ENCODE data around the gene SPTBN2.

DNA sequence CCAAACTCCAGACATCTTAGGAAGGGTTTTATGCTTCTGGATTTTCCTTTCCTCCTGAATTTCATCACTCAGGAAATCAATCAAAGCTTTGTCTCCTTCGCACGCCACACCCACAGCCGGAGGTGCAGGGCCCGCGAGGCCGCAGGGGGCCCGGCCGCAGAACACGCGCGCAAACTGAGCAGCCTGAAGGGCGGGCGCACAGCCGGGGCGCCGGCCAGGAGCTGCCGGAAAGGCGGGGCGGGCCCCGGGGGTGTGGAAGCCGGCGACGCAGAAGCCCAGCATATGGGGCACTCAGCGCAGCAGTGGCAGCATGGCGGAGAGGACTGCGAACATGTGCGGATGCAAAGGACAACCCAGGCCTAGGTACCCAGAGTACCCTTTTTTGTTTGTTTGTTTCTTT lies 33.1 kb upstream of the SPTBN2 start:
- TF ChIP-seq EZH2 (IDR thresholded peaks at IDR 0.05; ENCODE audit: low read depth): no peak
- TF ChIP-seq, protein P1, sequence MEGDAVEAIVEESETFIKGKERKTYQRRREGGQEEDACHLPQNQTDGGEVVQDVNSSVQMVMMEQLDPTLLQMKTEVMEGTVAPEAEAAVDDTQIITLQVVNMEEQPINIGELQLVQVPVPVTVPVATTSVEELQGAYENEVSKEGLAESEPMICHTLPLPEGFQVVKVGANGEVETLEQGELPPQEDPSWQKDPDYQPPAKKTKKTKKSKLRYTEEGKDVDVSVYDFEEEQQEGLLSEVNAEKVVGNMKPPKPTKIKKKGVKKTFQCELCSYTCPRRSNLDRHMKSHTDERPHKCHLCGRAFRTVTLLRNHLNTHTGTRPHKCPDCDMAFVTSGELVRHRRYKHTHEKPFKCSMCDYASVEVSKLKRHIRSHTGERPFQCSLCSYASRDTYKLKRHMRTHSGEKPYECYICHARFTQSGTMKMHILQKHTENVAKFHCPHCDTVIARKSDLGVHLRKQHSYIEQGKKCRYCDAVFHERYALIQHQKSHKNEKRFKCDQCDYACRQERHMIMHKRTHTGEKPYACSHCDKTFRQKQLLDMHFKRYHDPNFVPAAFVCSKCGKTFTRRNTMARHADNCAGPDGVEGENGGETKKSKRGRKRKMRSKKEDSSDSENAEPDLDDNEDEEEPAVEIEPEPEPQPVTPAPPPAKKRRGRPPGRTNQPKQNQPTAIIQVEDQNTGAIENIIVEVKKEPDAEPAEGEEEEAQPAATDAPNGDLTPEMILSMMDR (conservative IDR thresholded peaks at IDR 0.05): no peak

Measured in PC-9 (cell line).